ENCODE measurements around the gene NRG4.

The NRG4 gene

DNA sequence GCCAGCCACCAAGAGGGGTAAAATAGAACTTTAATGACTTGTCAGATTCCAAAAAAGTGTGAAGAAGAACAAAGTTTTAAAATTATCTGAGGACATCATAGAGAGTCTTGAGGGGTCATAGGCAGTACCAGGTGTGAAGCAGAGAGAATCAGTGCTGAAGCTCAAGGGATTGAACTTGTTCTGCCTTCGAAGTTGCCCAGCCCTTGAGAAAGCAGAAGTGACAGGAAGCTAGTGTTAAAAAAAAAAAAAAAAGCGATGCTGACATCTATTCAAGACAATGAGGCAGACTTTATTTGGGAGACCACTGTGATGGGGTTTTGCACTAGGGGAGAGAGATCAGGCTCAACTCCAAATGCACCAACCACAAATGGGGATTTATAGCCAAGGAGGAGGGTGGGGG is 86.8 kb downstream of the NRG4 start:
- H3K9ac ChIP-seq (ENCODE audit: low read length): no peak overlapping the region
- H3K4me3 ChIP-seq (ENCODE audit: low read length): no peak overlapping the region
- H3K27me3 ChIP-seq (replicated peaks; ENCODE audit: insufficient read depth, low read length): no peaks in the 10 kb centered on the region
- H2AFZ ChIP-seq (ENCODE audit: low read length): no peak overlapping the region
- no peaks in the 10 kb centered on the region for H4K20me1 ChIP-seq (ENCODE audit: insufficient read depth, low read length)
- H3K79me2 ChIP-seq (ENCODE audit: low read length): 0 out of 2 replicates have a peak, but pooled peaks cover 4% of the 10 kb centered on the region
- H3K27ac ChIP-seq (ENCODE audit: low read length): no peak overlapping the region
- no peaks in the 10 kb centered on the region for H3K9me2 ChIP-seq (replicated peaks; ENCODE audit: insufficient read depth, low read length)
- H3K4me1 ChIP-seq (ENCODE audit: low read length): peaks cover 20% of the 10 kb centered on the region
- H3K4me2 ChIP-seq (ENCODE audit: low read depth, low read length): no peak overlapping the region
- no peaks in the 10 kb centered on the region for H3K9me3 ChIP-seq (replicated peaks; ENCODE audit: insufficient read depth, low read length)
- TF ChIP-seq EZH2phosphoT487 (IDR thresholded peaks at IDR 0.05; ENCODE audit: low read length) (no peak), EZH2 (optimal IDR thresholded peaks at IDR 0.05; ENCODE audit: low read depth, low read length) (no peak)
- TF ChIP-seq, protein P1, sequence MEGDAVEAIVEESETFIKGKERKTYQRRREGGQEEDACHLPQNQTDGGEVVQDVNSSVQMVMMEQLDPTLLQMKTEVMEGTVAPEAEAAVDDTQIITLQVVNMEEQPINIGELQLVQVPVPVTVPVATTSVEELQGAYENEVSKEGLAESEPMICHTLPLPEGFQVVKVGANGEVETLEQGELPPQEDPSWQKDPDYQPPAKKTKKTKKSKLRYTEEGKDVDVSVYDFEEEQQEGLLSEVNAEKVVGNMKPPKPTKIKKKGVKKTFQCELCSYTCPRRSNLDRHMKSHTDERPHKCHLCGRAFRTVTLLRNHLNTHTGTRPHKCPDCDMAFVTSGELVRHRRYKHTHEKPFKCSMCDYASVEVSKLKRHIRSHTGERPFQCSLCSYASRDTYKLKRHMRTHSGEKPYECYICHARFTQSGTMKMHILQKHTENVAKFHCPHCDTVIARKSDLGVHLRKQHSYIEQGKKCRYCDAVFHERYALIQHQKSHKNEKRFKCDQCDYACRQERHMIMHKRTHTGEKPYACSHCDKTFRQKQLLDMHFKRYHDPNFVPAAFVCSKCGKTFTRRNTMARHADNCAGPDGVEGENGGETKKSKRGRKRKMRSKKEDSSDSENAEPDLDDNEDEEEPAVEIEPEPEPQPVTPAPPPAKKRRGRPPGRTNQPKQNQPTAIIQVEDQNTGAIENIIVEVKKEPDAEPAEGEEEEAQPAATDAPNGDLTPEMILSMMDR (IDR thresholded peaks at IDR 0.05; ENCODE audit: low read length): no peak
- DNase-seq: no peak
- no peaks in the 10 kb centered on the region for H3K36me3 ChIP-seq (replicated peaks; ENCODE audit: insufficient read depth, low read length)
- peaks cover 12% of the 10 kb centered on the region for H3F3A ChIP-seq (ENCODE audit: insufficient read depth, low read length)

DNA sequence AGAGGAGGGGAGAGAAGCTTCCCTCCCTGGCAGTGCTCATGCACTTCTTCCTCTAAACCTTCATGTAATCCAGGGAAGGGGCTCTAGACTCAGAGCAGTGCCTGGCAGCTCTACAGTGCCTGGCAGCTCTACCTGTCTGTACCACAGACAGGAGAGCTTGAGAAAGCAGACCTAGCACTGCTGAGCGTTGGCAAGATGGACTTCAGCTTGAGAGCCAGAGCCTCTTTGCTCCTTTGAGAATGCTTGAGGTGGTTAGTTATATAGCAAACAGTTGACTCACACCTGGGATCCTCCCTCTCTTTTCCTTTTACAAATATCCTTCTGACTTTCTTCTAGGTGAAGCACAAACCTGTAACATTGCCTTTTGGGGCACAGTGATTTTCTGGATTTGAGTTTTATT is 87.6 kb downstream of the NRG4 start:
- Histone ChIP-seq H3K4me1 (ENCODE audit: low read length) (peaks cover 19% of the 10 kb centered on the region), H3K4me3 (ENCODE audit: low read length) (no peak overlapping the region), H3K4me2 (ENCODE audit: low read depth, low read length) (no peak overlapping the region), H2AFZ (ENCODE audit: low read length) (no peak overlapping the region), H3K27ac (ENCODE audit: low read length) (no peak overlapping the region), H3K79me2 (ENCODE audit: low read length) (0 out of 2 replicates have a peak, but pooled peaks cover 4% of the 10 kb centered on the region), H3F3A (ENCODE audit: insufficient read depth, low read length) (peaks cover 10% of the 10 kb centered on the region), H3K9ac (ENCODE audit: low read length) (no peak overlapping the region), H3K36me3 (replicated peaks; ENCODE audit: insufficient read depth, low read length) (no peaks in the 10 kb centered on the region), H3K9me2 (replicated peaks; ENCODE audit: insufficient read depth, low read length) (no peaks in the 10 kb centered on the region), H3K27me3 (replicated peaks; ENCODE audit: insufficient read depth, low read length) (no peaks in the 10 kb centered on the region), H4K20me1 (ENCODE audit: insufficient read depth, low read length) (no peaks in the 10 kb centered on the region), H3K9me3 (replicated peaks; ENCODE audit: insufficient read depth, low read length) (no peaks in the 10 kb centered on the region)
- TF ChIP-seq, protein P1 (IDR thresholded peaks at IDR 0.05; ENCODE audit: low read length): no peak
- TF ChIP-seq EZH2 (optimal IDR thresholded peaks at IDR 0.05; ENCODE audit: low read depth, low read length): no peak
- TF ChIP-seq EZH2phosphoT487 (IDR thresholded peaks at IDR 0.05; ENCODE audit: low read length): no peak
- no peak for DNase-seq

DNA sequence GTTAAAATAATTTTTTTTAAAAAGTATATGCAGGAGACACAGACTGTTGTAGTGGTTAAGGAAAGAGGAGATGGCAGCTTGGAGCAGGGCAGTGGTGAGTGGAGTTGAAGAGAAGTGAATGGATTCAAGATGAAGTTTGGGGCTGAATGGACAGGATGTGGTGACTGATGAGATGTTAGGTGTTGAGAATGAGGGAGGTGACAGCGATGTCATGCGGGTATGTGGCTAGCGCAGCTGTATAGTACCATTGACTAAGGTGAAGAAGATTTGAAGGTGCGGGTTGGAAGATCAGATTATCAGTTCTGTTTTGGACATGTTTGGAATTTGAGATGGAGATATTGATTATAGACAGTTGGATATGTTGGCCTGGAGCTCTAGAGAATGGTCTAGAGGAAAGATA is 88.5 kb downstream of the NRG4 start:
- Histone ChIP-seq H3K9me3 (replicated peaks; ENCODE audit: insufficient read depth, low read length) (no peaks in the 10 kb centered on the region), H3K27me3 (replicated peaks; ENCODE audit: insufficient read depth, low read length) (no peaks in the 10 kb centered on the region), H3K79me2 (ENCODE audit: low read length) (0 out of 2 replicates have a peak, but pooled peaks cover 4% of the 10 kb centered on the region), H3K4me2 (ENCODE audit: low read depth, low read length) (no peak overlapping the region), H4K20me1 (ENCODE audit: insufficient read depth, low read length) (no peaks in the 10 kb centered on the region), H3K4me3 (ENCODE audit: low read length) (no peak overlapping the region), H3K9me2 (replicated peaks; ENCODE audit: insufficient read depth, low read length) (no peaks in the 10 kb centered on the region), H2AFZ (ENCODE audit: low read length) (no peak overlapping the region), H3K4me1 (ENCODE audit: low read length) (peaks cover 12% of the 10 kb centered on the region), H3K9ac (ENCODE audit: low read length) (no peak overlapping the region), H3K36me3 (replicated peaks; ENCODE audit: insufficient read depth, low read length) (no peaks in the 10 kb centered on the region), H3K27ac (ENCODE audit: low read length) (no peak overlapping the region), H3F3A (ENCODE audit: insufficient read depth, low read length) (peaks cover 4% of the 10 kb centered on the region)
- DNase-seq: no peak
- TF ChIP-seq, protein P1 (IDR thresholded peaks at IDR 0.05; ENCODE audit: low read length): no peak
- no peak for TF ChIP-seq EZH2 (optimal IDR thresholded peaks at IDR 0.05; ENCODE audit: low read depth, low read length)
- no peak for TF ChIP-seq EZH2phosphoT487 (IDR thresholded peaks at IDR 0.05; ENCODE audit: low read length)
